CD14-positive monocyte (primary cell): ENCODE data around the gene CDH11. TPM values are rescaled to one million over a fixed set of nuclear protein-coding genes. Genes with fewer than 3 reads are reported as not detected.

ENCODE experiments used
- DNase-seq, 3 donors: peaks; one replicate each; pipeline ENCODE4 v3.0.0-alpha.2; 2011 to 2022
- H2AFZ ChIP-seq: 2 replicates; pipeline ENCODE4 v1.6.0; 2012; ENCODE audit warnings: mild to moderate bottlenecking, low read depth, low read length, inconsistent platforms; ENCODE audit not compliant: insufficient read depth, poor library complexity, severe bottlenecking
- H3K27ac ChIP-seq, 2 donors: 1 replicate in 1 of 2; 2 replicates in 1 of 2; pipeline ENCODE4 v1.5.1; 2012 to 2013; ENCODE audit warnings: low read length in 2 of 2, control low read depth in 1 of 2, inconsistent platforms in 1 of 2, low read depth in 1 of 2, mild to moderate bottlenecking in 1 of 2
- H3K27me3 ChIP-seq, 2 donors: one replicate each; pipeline versions ENCODE4 v1.6.0 to v1.6.1; 2011 to 2013; ENCODE audit warnings: low read length in 2 of 2; ENCODE audit not compliant: control insufficient read depth in 2 of 2, insufficient read depth in 2 of 2
- H3K36me3 ChIP-seq, 2 donors: replicated peaks in 1 of 2; 1 replicate in 1 of 2; 2 replicates in 1 of 2; pipeline versions ENCODE4 v1.5.1 to v1.6.1; 2012 to 2013; ENCODE audit warnings: low read length in 2 of 2, control low read depth in 1 of 2, inconsistent platforms in 1 of 2, mild to moderate bottlenecking in 1 of 2; ENCODE audit not compliant: insufficient read depth in 2 of 2, control insufficient read depth in 1 of 2
- H3K4me1 ChIP-seq, 2 donors: 1 replicate in 1 of 2; 2 replicates in 1 of 2; pipeline versions ENCODE4 v1.5.1 to v1.6.1; 2012 to 2013; ENCODE audit warnings: low read length in 2 of 2, control low read depth in 1 of 2, inconsistent platforms in 1 of 2, mild to moderate bottlenecking in 1 of 2, moderate library complexity in 1 of 2; ENCODE audit not compliant: insufficient read depth in 2 of 2, control insufficient read depth in 1 of 2
- H3K4me2 ChIP-seq: replicated peaks from 2 replicates; pipeline ENCODE3; 2012; ENCODE audit warnings: low read length, moderate library complexity, mild to moderate bottlenecking; ENCODE audit not compliant: poor library complexity, severe bottlenecking; ENCODE audit errors: extremely low read depth
- H3K4me3 ChIP-seq, 3 experiments: fragments of 200-600 bp in 1 of 3; sonication (generic) in 1 of 3; replicated peaks in 1 of 3; 1 replicate in 2 of 3; 2 replicates in 1 of 3; pipeline ENCODE4 v1.5.1; 2011 to 2013; ENCODE audit warnings: low read length in 3 of 3, mild to moderate bottlenecking in 3 of 3, control low read depth in 2 of 3, low read depth in 2 of 3, inconsistent platforms in 1 of 3, moderate library complexity in 1 of 3
- H3K79me2 ChIP-seq: 2 replicates; pipeline ENCODE4 v1.6.0; 2012; ENCODE audit warnings: mild to moderate bottlenecking, control low read depth, inconsistent platforms, low read length, moderate library complexity; ENCODE audit not compliant: insufficient read depth
- H3K9ac ChIP-seq: 2 replicates; pipeline ENCODE4 v1.6.0; 2017; ENCODE audit warnings: low read length, mild to moderate bottlenecking; ENCODE audit not compliant: insufficient read depth, poor library complexity, severe bottlenecking
- H3K9me3 ChIP-seq, 2 donors: replicated peaks in 1 of 2; 1 replicate in 1 of 2; 2 replicates in 1 of 2; pipeline versions ENCODE4 v1.5.1 to v1.6.1; 2012 to 2013; ENCODE audit warnings: low read length in 2 of 2, control low read depth in 1 of 2; ENCODE audit not compliant: control insufficient read depth in 1 of 2, insufficient read depth in 1 of 2
- H4K20me1 ChIP-seq: 2 replicates; pipeline ENCODE4 v1.6.0; 2012; ENCODE audit warnings: mild to moderate bottlenecking, low read length, control low read depth, moderate library complexity; ENCODE audit not compliant: insufficient read depth
- H3K27ac Mint-ChIP-seq, 7 donors: one replicate each; pipeline ENCODE4 v1.8.0; 2020; ENCODE audit warnings: mild to moderate bottlenecking in 7 of 7, mixed read lengths in 7 of 7, moderate library complexity in 6 of 7, inconsistent platforms in 2 of 7
- H3K27me3 Mint-ChIP-seq, 3 donors: one replicate each; pipeline ENCODE4 v1.8.0; 2021 to 2022; ENCODE audit warnings: low read depth in 3 of 3, mild to moderate bottlenecking in 3 of 3, mixed read lengths in 3 of 3, moderate library complexity in 3 of 3, inconsistent platforms in 1 of 3
- H3K36me3 Mint-ChIP-seq, 2 donors: one replicate each; pipeline ENCODE4 v1.8.0; 2020; ENCODE audit warnings: mixed read lengths in 2 of 2, inconsistent platforms in 1 of 2, mild to moderate bottlenecking in 1 of 2
- H3K4me1 Mint-ChIP-seq: one replicate; pipeline ENCODE4 v1.8.0; 2020; ENCODE audit warnings: mild to moderate bottlenecking, mixed read lengths
- H3K4me3 Mint-ChIP-seq, 2 donors: one replicate each; pipeline ENCODE4 v1.8.0; 2020; ENCODE audit warnings: mild to moderate bottlenecking in 2 of 2, mixed read lengths in 2 of 2, moderate library complexity in 1 of 2
- H3K9me3 Mint-ChIP-seq, 7 donors: one replicate each; pipeline ENCODE4 v1.8.0; 2020 to 2022; ENCODE audit warnings: mixed read lengths in 7 of 7, mild to moderate bottlenecking in 6 of 7, moderate library complexity in 6 of 7, inconsistent platforms in 2 of 7
- WGBS: methylation state at CpG from one replicate; pipeline ENCODE4 v1.1.5; 2013; ENCODE audit warnings: missing lambda C conversion rate; ENCODE audit not compliant: insufficient coverage; 5-methylcytosine and 5-hydroxymethylcytosine counted together
- intact Hi-C, 2 donors: fragments of 100-400 bp; cut with micrococcal nuclease; formaldehyde crosslinking; loops; one replicate each; pipeline versions ENCODE4 v1.15.0 to v1.15.1; 2023
- polyA plus RNA-seq, 3 donors: library from polyadenylated mRNA; depleted of rRNA in 1 of 3; unstranded in 2 of 3; stranded (reverse) in 1 of 3; fragments of 300-500 nt in 2 of 3; fragments of >200 nt in 1 of 3; fragmentation: Illumina TruSeq in 2 of 3; gene quantifications; 1 replicate in 2 of 3; 2 replicates in 1 of 3; pipeline ENCODE4 v1.2.3, GENCODE V29; 2012 to 2021
- TF ChIP-seq, protein P1 (sequence below): fragments of 200-600 bp; IDR thresholded peaks from one replicate; pipeline ENCODE4 v1.8.0; 2022; ENCODE audit warnings: antibody characterized with exemption, mild to moderate bottlenecking

The CDH11 gene
- polyA plus RNA-seq, 3 donors, result not detected

DNA sequence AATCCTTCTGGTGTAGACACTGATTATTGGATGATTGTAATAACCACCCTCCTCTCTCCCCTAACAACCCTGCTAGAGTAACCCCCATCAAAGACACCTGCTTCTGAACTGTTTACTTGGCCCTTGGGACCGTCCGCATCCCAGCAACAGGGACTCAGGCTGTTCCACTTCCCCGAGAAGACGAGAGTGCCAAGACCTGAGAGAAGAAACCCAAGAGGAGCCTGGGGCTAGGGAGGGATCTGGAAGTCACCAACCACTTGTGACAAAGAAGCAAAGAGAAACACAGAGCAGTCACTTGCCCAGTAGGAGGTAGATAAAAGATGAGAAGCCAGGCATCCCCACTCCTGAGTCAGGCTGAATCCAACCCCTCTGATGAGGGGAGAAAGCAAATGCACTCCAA, 84.3 kb downstream of the CDH11 start:
- Histone ChIP-seq H2AFZ (no peak overlapping the region), H3K4me3 (no peak overlapping the region), H3K4me2 (no peak overlapping the region), H4K20me1 (no peaks in the 10 kb centered on the region), H3K36me3 (no peaks in the 10 kb centered on the region), H3K9me3 (peaks cover 0 to 3% of the 10 kb centered on the region in 2 donors), H3K79me2 (no peaks in the 10 kb centered on the region), H3K4me1 (no peaks in the 10 kb centered on the region), H3K27ac (no peak overlapping the region), H3K9ac (no peak overlapping the region), H3K27me3 (no peaks in the 10 kb centered on the region)
- no peaks in the 10 kb centered on the region for H3K27me3 Mint-ChIP-seq
- DNase-seq, result no peak
- H3K4me3 Mint-ChIP-seq, result no peak overlapping the region
- no peak overlapping the region for H3K27ac Mint-ChIP-seq
- no peaks in the 10 kb centered on the region for H3K36me3 Mint-ChIP-seq
- WGBS, result no CpG with 5 or more reads among the region's 4 CpGs
- intact Hi-C loops, result no loop called here
- H3K9me3 Mint-ChIP-seq, result peaks cover 0 to 13% (median 4%) of the 10 kb centered on the region in 7 donors
- TF ChIP-seq, protein P1, sequence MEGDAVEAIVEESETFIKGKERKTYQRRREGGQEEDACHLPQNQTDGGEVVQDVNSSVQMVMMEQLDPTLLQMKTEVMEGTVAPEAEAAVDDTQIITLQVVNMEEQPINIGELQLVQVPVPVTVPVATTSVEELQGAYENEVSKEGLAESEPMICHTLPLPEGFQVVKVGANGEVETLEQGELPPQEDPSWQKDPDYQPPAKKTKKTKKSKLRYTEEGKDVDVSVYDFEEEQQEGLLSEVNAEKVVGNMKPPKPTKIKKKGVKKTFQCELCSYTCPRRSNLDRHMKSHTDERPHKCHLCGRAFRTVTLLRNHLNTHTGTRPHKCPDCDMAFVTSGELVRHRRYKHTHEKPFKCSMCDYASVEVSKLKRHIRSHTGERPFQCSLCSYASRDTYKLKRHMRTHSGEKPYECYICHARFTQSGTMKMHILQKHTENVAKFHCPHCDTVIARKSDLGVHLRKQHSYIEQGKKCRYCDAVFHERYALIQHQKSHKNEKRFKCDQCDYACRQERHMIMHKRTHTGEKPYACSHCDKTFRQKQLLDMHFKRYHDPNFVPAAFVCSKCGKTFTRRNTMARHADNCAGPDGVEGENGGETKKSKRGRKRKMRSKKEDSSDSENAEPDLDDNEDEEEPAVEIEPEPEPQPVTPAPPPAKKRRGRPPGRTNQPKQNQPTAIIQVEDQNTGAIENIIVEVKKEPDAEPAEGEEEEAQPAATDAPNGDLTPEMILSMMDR, result no peak
- H3K4me1 Mint-ChIP-seq, result no peaks in the 10 kb centered on the region

DNA sequence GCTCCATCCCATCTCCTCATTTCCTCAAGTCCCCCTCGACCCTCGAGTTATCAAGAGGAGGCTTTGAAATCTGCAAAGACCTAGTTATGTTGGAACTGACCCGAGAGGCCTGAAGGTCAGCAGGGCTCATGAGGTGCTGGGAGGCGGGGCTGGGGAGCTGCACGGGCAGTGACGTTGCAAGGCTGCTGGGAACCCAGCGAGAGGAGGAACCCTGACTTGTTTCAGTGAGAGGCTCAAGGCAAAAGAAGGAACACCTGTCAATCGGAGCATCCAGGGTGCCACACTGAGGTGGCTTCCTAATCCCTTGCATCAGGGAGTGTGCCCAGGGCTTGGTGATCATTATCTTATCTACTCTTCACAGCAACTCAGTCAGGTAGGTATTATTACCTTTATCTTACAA, 86.9 kb downstream of the CDH11 start:
- no peaks in the 10 kb centered on the region for H3K79me2 ChIP-seq
- H3K27ac Mint-ChIP-seq, result no peak overlapping the region
- TF ChIP-seq, protein P1, result no peak
- no peaks in the 10 kb centered on the region for H3K9me3 ChIP-seq
- no peaks in the 10 kb centered on the region for H3K4me1 Mint-ChIP-seq
- no peak overlapping the region for H2AFZ ChIP-seq
- peaks cover 0 to 2% (median 0%) of the 10 kb centered on the region in 3 donors for H3K27me3 Mint-ChIP-seq
- no peaks in the 10 kb centered on the region for H3K4me1 ChIP-seq
- H3K27me3 ChIP-seq, result no peaks in the 10 kb centered on the region
- peaks cover 0 to 10% (median 4%) of the 10 kb centered on the region in 7 donors for H3K9me3 Mint-ChIP-seq
- no peak overlapping the region for H3K4me3 ChIP-seq
- no peaks in the 10 kb centered on the region for H4K20me1 ChIP-seq
- no peak overlapping the region for H3K4me2 ChIP-seq
- no peak overlapping the region for H3K9ac ChIP-seq
- no peaks in the 10 kb centered on the region for H3K36me3 Mint-ChIP-seq
- no peak for DNase-seq
- H3K27ac ChIP-seq, result no peak overlapping the region
- intact Hi-C loops, result no loop called here
- no peaks in the 10 kb centered on the region for H3K36me3 ChIP-seq
- H3K4me3 Mint-ChIP-seq, result no peak overlapping the region
- WGBS, result 72% methylated on average over 7 of the region's 8 CpGs
